Neural cell (in vitro differentiated cells): ENCODE measurements around the gene REG1B. TPM values are rescaled to one million over a fixed set of nuclear protein-coding genes. Genes with fewer than 3 reads are reported as not detected.

Experiments
- H2AFZ ChIP-seq: fragments of 200-600, 300-800 bp; sonication (generic), shearing (Covaris generic); 2 replicates; pipeline ENCODE4 v1.6.0; 2014; ENCODE audit warnings: low read depth, mild to moderate bottlenecking, antibody characterized with exemption, low read length, moderate library complexity
- H3F3A ChIP-seq: fragments of 200-600 bp; shearing (Covaris generic); 2 replicates; pipeline ENCODE4 v1.6.1; 2016; ENCODE audit warnings: mild to moderate bottlenecking, moderate library complexity, mixed read lengths, antibody characterized with exemption, low read length; ENCODE audit not compliant: insufficient read depth, poor library complexity, severe bottlenecking
- H3K27ac ChIP-seq: fragments of 200-600, 300-800 bp; sonication (generic), shearing (Covaris generic); 2 replicates; pipeline ENCODE4 v1.5.1; 2014; ENCODE audit warnings: mild to moderate bottlenecking, low read length, moderate library complexity
- H3K27me3 ChIP-seq: fragments of 300-800, 200-600 bp; sonication (generic), shearing (Covaris generic); 2 replicates; pipeline ENCODE4 v1.6.0; 2014; ENCODE audit warnings: mild to moderate bottlenecking, low read depth, low read length, moderate library complexity; ENCODE audit not compliant: insufficient read depth
- H3K36me3 ChIP-seq: fragments of 300-800, 200-600 bp; sonication (generic), shearing (Covaris generic); 2 replicates; pipeline ENCODE4 v1.5.1; 2014; ENCODE audit warnings: mild to moderate bottlenecking, antibody characterized with exemption, low read length, moderate library complexity; ENCODE audit not compliant: insufficient read depth
- H3K4me2 ChIP-seq: fragments of 300-800, 200-600 bp; sonication (generic), shearing (Covaris generic); 2 replicates; pipeline ENCODE4 v1.6.0; 2014; ENCODE audit warnings: mild to moderate bottlenecking, low read length
- H3K4me3 ChIP-seq: fragments of 300-800, 200-600 bp; sonication (generic), shearing (Covaris generic); 2 replicates; pipeline ENCODE4 v1.5.1; 2014; ENCODE audit warnings: mild to moderate bottlenecking, low read length, moderate library complexity
- H3K79me2 ChIP-seq: fragments of 200-600 bp; shearing (Covaris generic); replicated peaks from 2 replicates; pipeline ENCODE4 v1.6.0; 2014; ENCODE audit warnings: mild to moderate bottlenecking, low read length, moderate library complexity; ENCODE audit not compliant: insufficient read depth
- H3K9ac ChIP-seq: fragments of 300-800, 200-600 bp; sonication (generic), shearing (Covaris generic); 2 replicates; pipeline ENCODE4 v1.6.1; 2016; ENCODE audit warnings: mild to moderate bottlenecking, low read length, mixed read lengths
- H3K9me2 ChIP-seq: fragments of 200-600 bp; shearing (Covaris generic); 2 replicates; pipeline ENCODE4 v1.6.1; 2016; ENCODE audit warnings: mild to moderate bottlenecking, low read length, mixed read lengths; ENCODE audit not compliant: insufficient read depth
- H3K9me3 ChIP-seq: fragments of 200-600, 300-800 bp; sonication (generic), shearing (Covaris generic); 2 replicates; pipeline ENCODE4 v1.6.1; 2016; ENCODE audit warnings: mild to moderate bottlenecking, mixed run types, low read length, moderate library complexity, mixed read lengths
- H4K20me1 ChIP-seq: fragments of 200-600 bp; shearing (Covaris generic); 2 replicates; pipeline ENCODE4 v1.6.1; 2016; ENCODE audit warnings: mild to moderate bottlenecking, mixed run types; ENCODE audit not compliant: insufficient read depth
- EP300 ChIP-seq: fragments of 450-650 bp; conservative IDR thresholded peaks from 2 replicates; pipeline ENCODE4 v1.6.1; 2014; ENCODE audit warnings: antibody characterized with exemption, mild to moderate bottlenecking, moderate library complexity; ENCODE audit not compliant: poor library complexity, severe bottlenecking
- EZH2 ChIP-seq: fragments of 200-600, 300-800 bp; shearing (Covaris generic), sonication (generic); IDR thresholded peaks from 2 replicates; pipeline ENCODE4 v1.6.1; 2014; ENCODE audit warnings: antibody characterized with exemption, low read length, borderline replicate concordance, mild to moderate bottlenecking; ENCODE audit not compliant: insufficient read depth, poor library complexity, severe bottlenecking
- MXI1 ChIP-seq: fragments of 450-650 bp; conservative IDR thresholded peaks from 2 replicates; pipeline ENCODE4 v1.6.1; 2014; ENCODE audit warnings: antibody characterized with exemption, mild to moderate bottlenecking; ENCODE audit not compliant: poor library complexity, severe bottlenecking
- POLR2AphosphoS5 ChIP-seq: IDR thresholded peaks from 2 replicates; pipeline ENCODE4 v1.6.1; 2012
- RAD21 ChIP-seq: fragments of 450-650 bp; conservative IDR thresholded peaks from 2 replicates; pipeline ENCODE4 v1.6.1; 2014; ENCODE audit warnings: antibody characterized with exemption, mild to moderate bottlenecking, moderate library complexity
- SMC3 ChIP-seq: fragments of 450-650 bp; conservative IDR thresholded peaks from 2 replicates; pipeline ENCODE4 v1.6.1; 2014; ENCODE audit warnings: antibody characterized with exemption, mild to moderate bottlenecking, moderate library complexity; ENCODE audit not compliant: poor library complexity
- TAF1 ChIP-seq: IDR thresholded peaks from 2 replicates; pipeline ENCODE4 v1.6.1; 2012; ENCODE audit warnings: low read depth
- polyA plus RNA-seq: library from polyadenylated mRNA; depleted of rRNA; stranded (reverse); fragments of >200 nt; gene quantifications from 2 replicates; pipeline ENCODE4 v1.2.3, GENCODE V29; 2014
- TF ChIP-seq, protein P1 (sequence below): fragments of 450-650 bp; IDR thresholded peaks from 2 replicates; pipeline ENCODE4 v1.5.1; 2014; ENCODE audit warnings: antibody characterized with exemption, mild to moderate bottlenecking, moderate library complexity; ENCODE audit not compliant: poor library complexity, severe bottlenecking
- TF ChIP-seq, protein P2 (sequence below): IDR thresholded peaks from 2 replicates; pipeline ENCODE4 v1.6.1; 2012; ENCODE audit warnings: borderline replicate concordance

REG1B gene
- polyA plus RNA-seq, 1 donor from 2014 or later, result not detected

GRCh38 chr2:79099140-79099686, 11.4 kb upstream of the REG1B start:
- Histone ChIP-seq H3K9me2 (no peaks in the 10 kb centered on the region), H3K9ac (no peak overlapping the region), H3K79me2 (no peaks in the 10 kb centered on the region), H3K4me3 (no peak overlapping the region), H2AFZ (no peak overlapping the region), H3K4me2 (no peak overlapping the region), H3K36me3 (no peaks in the 10 kb centered on the region), H3K27me3 (no peaks in the 10 kb centered on the region), H3K9me3 (no peaks in the 10 kb centered on the region), H3K27ac (no peak overlapping the region), H3F3A (no peaks in the 10 kb centered on the region), H4K20me1 (no peaks in the 10 kb centered on the region)
- TF ChIP-seq EZH2 (no peak), RAD21 (no peak), MXI1 (no peak), EP300 (no peak), POLR2AphosphoS5 (no peak), TAF1 (no peak), SMC3 (no peak)
- TF ChIP-seq, protein P1, sequence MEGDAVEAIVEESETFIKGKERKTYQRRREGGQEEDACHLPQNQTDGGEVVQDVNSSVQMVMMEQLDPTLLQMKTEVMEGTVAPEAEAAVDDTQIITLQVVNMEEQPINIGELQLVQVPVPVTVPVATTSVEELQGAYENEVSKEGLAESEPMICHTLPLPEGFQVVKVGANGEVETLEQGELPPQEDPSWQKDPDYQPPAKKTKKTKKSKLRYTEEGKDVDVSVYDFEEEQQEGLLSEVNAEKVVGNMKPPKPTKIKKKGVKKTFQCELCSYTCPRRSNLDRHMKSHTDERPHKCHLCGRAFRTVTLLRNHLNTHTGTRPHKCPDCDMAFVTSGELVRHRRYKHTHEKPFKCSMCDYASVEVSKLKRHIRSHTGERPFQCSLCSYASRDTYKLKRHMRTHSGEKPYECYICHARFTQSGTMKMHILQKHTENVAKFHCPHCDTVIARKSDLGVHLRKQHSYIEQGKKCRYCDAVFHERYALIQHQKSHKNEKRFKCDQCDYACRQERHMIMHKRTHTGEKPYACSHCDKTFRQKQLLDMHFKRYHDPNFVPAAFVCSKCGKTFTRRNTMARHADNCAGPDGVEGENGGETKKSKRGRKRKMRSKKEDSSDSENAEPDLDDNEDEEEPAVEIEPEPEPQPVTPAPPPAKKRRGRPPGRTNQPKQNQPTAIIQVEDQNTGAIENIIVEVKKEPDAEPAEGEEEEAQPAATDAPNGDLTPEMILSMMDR, result no peak
- TF ChIP-seq, protein P2, sequence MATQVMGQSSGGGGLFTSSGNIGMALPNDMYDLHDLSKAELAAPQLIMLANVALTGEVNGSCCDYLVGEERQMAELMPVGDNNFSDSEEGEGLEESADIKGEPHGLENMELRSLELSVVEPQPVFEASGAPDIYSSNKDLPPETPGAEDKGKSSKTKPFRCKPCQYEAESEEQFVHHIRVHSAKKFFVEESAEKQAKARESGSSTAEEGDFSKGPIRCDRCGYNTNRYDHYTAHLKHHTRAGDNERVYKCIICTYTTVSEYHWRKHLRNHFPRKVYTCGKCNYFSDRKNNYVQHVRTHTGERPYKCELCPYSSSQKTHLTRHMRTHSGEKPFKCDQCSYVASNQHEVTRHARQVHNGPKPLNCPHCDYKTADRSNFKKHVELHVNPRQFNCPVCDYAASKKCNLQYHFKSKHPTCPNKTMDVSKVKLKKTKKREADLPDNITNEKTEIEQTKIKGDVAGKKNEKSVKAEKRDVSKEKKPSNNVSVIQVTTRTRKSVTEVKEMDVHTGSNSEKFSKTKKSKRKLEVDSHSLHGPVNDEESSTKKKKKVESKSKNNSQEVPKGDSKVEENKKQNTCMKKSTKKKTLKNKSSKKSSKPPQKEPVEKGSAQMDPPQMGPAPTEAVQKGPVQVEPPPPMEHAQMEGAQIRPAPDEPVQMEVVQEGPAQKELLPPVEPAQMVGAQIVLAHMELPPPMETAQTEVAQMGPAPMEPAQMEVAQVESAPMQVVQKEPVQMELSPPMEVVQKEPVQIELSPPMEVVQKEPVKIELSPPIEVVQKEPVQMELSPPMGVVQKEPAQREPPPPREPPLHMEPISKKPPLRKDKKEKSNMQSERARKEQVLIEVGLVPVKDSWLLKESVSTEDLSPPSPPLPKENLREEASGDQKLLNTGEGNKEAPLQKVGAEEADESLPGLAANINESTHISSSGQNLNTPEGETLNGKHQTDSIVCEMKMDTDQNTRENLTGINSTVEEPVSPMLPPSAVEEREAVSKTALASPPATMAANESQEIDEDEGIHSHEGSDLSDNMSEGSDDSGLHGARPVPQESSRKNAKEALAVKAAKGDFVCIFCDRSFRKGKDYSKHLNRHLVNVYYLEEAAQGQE, result no peak

DNA sequence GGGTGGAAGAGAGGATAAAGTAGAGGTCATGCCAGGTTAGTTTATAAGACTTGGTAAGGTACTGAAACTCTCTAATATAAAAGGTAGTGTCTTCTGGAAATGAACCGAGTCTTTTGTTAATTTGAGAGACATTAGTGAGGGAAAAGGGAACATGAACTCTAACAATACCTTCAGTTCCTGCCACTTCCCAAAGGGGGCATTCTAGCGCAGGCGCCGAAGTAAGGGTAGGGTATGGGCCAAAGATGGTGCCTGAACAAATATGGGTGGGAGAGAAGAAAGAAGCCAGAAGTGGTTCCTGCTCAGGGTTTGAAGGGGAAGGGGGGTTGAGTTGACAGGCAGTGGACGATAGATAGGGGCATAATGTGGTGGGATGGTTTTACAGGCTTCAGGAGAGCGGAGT, 10.1 kb upstream of the REG1B start:
- H4K20me1 ChIP-seq, result no peaks in the 10 kb centered on the region
- no peaks in the 10 kb centered on the region for H3K27me3 ChIP-seq
- no peaks in the 10 kb centered on the region for H3K79me2 ChIP-seq
- no peaks in the 10 kb centered on the region for H3K9me3 ChIP-seq
- TF ChIP-seq MXI1 (no peak), EZH2 (no peak), POLR2AphosphoS5 (no peak), TAF1 (no peak), SMC3 (no peak), RAD21 (no peak), EP300 (no peak)
- TF ChIP-seq, protein P1, result no peak
- TF ChIP-seq, protein P2, result no peak
- no peak overlapping the region for H3K27ac ChIP-seq
- H2AFZ ChIP-seq, result no peak overlapping the region
- H3K4me2 ChIP-seq, result no peak overlapping the region
- H3K9me2 ChIP-seq, result no peaks in the 10 kb centered on the region
- H3K4me3 ChIP-seq, result no peak overlapping the region
- H3F3A ChIP-seq, result no peaks in the 10 kb centered on the region
- no peak overlapping the region for H3K9ac ChIP-seq
- no peaks in the 10 kb centered on the region for H3K36me3 ChIP-seq
